ENCODE data around the gene PLA2G6.

DNA sequence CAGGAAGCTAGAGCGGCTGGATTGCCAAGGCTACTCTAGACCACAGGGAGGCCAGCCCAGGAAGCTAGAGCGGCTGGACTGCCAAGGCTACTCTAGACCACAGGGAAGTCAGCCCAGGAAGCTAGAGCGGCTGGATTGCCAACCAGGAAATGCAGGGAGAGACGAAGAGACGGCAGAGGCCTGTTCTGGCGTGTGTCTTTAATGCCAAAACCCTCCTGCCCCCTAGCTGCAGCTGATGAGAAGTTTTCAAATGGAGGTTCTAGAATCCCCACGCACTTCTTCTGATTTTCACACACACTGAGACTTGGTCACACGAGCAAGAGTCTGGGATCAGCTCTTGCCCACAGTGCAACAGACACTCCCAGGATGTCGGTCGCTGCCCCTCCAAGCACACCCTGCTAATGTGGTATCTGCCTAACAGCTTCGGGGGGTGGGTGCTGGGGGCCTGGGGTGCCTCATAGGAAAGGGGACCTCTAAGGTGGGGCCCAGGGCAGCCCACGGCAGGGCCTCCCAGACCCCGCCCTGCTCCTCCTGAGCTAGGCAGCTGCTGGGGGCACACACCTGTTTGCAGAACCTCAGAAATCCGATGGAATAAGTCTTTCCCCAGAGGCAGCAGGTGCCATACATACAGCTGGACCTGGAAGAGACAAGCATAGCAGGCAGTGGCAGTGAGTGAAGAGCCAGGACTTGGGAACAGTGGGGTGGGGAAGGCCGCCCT is 48.6 kb upstream of the PLA2G6 start:
- TF ChIP-seq CTCF (IDR thresholded peaks at IDR 0.05), result peak in 5 of 6 experiments; percentile 25 to 44 (median 37)
- no peak for TF ChIP-seq POLR2A (IDR thresholded peaks at IDR 0.05)

Data from adrenal gland (tissue), 5 donors.